Activated naive CD4-positive, alpha-beta T cell treated with anti-CD3 and anti-CD28 coated beads, Interleukin-2, amount 50 U/mL, for 72 hours (primary cell): ENCODE results near the gene FKBP2. TPM values are rescaled to one million over a fixed set of nuclear protein-coding genes. Genes with fewer than 3 reads are reported as not detected.

Experiments
- ATAC-seq, 2 donors: fragments of 150-1000 bp; cut with Tn5 transposase; 2 replicates each; pipeline ENCODE4 v1.10.0; 2021; ENCODE audit warnings: mild to moderate bottlenecking in 2 of 2, moderate library complexity in 2 of 2
- DNase-seq, 2 donors: peaks; one replicate each; pipeline ENCODE4 v3.0.0; 2021 to 2022; ENCODE audit warnings: low spot score in 2 of 2
- H3K27ac Mint-ChIP-seq, 2 donors: one replicate each; pipeline ENCODE4 v1.8.0; 2022; ENCODE audit warnings: mild to moderate bottlenecking in 2 of 2, mixed read lengths in 2 of 2
- H3K36me3 Mint-ChIP-seq, 2 donors: one replicate each; pipeline ENCODE4 v1.8.0; 2022; ENCODE audit warnings: mixed read lengths in 2 of 2
- H3K9me3 Mint-ChIP-seq, 2 donors: one replicate each; pipeline ENCODE4 v1.8.0; 2022; ENCODE audit warnings: mixed read lengths in 2 of 2
- total RNA-seq, 2 donors: library from RNA; stranded (reverse); gene quantifications; one replicate each; pipeline ENCODE4 v1.2.3, GENCODE V29; 2022

FKBP2 gene
- total RNA-seq, 2 donors from 2014 or later: 27.7 to 36.0 TPM

DNA sequence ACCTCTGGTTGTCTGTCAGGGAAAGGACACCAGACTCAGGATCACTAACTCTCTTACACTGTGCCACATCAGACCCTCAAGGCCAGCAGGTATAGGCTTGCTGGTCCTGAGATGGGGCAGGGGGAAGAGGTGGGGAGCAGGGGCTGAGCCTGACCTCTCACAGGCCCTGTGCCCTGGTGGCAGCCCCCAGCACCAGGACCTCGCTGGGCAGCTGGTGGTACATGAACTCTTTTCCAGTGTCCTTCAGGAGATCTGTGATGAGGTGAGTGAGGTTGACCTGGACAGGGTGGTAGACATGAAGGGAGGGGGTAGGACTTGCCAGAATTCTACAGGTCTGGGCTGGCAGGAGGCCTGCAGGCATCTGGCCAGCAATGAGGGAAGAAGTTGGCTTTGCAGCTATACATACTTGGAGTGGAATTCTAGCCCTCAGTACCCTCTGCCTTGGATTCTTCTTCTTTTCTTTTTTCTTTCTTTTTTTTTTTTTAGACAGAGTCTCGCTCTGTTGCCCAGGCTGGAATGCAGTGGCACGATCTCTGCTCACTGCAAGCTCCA is 13.4 kb upstream of the FKBP2 start:
- DNase-seq: no peak
- no peaks in the 10 kb centered on the region for H3K9me3 Mint-ChIP-seq
- H3K27ac Mint-ChIP-seq: peak overlapping the region; percentile 92 to 95
- no peak for ATAC-seq
- H3K36me3 Mint-ChIP-seq: peaks cover 0 to 8% of the 10 kb centered on the region in 2 donors

DNA sequence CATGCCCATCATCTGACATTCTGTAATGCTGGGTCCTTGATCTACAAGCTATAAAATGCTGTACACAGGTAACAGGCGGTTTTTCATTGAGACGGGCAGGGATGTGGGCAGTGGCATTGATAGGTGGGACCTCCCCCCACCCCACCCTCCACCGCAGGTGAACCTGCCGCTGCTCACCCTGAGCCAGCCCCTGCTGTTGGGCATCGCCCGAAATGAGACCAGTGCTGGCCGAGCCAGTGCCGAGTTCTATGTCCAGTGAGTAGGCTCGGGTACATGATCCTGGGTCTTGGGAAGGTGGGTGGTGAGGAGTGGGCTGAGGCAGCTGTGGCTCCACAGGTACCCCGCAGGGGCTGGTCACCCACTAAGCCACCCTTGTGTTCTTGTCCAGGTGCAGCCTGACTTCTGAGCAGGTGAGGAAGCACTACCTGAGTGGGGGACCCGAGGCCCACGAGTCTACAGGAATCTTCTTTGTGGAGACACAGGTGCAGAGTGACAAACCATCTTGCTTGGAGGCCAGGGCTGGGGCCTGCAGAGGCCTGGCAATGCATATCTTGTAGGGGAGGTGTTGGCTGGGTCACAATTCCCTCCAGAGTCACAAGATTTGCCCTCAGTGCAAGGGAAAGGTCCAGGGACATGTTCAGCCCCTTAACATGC is 11.7 kb upstream of the FKBP2 start:
- H3K36me3 Mint-ChIP-seq: peaks cover 0 to 8% of the 10 kb centered on the region in 2 donors
- peak overlapping the region; percentile 81 to 92 for H3K27ac Mint-ChIP-seq
- DNase-seq (no peak), ATAC-seq (no peak)
- no peaks in the 10 kb centered on the region for H3K9me3 Mint-ChIP-seq

DNA sequence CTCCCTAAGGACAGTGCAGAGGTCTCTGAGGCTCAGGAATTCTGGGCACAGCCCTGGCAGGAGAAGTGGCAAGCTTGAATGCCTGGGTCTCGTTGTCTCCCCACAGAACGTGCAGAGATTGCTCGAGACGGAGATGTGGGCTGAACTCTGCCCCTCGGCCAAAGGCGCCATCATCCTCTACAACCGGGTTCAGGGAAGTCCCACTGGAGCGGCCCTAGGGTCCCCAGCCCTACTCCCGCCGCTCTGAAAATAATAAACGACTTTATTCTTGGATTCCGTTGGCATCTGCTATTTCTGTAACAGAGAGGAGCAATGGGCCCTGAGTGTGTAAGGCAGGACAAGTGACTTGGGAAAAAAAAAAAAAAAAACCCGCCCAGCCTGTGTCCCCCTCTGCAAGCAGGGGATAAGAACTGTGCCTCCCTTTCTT is 11.1 kb upstream of the FKBP2 start:
- DNase-seq (no peak), ATAC-seq (no peak)
- Mint-ChIP-seq H3K27ac (peak overlapping the region; percentile 81 to 92), H3K9me3 (no peaks in the 10 kb centered on the region), H3K36me3 (peaks cover 0 to 8% of the 10 kb centered on the region in 2 donors)

DNA sequence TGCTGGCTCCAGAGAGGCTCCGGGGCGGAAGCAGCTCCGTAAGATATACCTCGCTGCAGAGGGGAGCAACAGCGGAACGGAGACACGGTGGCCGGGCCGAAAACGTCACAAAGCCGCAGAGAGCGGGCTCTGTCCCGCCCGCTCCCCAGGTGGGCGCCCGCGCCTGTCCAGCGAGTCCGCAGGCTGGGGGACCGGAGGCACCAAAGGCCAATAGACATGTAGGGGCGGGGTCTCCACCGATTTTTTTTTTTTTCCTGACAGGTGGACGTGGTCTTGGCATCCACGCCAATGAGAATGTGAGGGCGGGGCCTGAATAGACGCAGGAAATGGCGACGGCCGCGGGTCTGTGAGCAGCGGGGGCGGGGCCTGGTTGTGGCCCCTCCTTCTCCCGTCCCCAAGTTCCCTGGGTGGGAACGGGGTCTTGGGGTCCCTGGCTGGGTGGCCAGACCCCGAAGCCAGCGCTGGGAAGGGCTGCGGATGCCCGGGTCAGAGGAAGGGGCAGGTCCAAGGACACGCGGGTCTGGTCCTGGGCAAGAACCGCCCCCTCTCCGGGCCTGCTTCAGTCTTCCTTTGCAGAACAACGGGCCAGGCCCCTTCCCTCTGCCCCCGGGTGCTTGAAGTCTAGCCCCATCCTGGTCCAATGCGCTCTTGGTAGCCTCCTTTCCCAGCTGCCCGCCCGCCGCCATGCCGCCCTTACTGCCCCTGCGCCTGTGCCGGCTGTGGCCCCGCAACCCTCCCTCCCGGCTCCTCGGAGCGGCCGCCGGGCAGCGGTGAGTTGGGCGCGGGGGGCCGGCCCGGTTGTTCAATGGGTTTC is 10.5 kb upstream of the FKBP2 start, which contains the start of gene DNAJC4:
DNAJC4 (plus strand) TSS at position 378 of the 814 bp plus-strand sequence; CDS start at position 685, 307 bp downstream.
- ATAC-seq: peak; percentile 51 to 54
- Mint-ChIP-seq H3K9me3 (no peaks in the 10 kb centered on the region), H3K36me3 (peaks cover 0 to 8% of the 10 kb centered on the region in 2 donors), H3K27ac (peak within 1 kb of the TSS; percentile 89 to 92)
- peak; percentile 90 to 92 for DNase-seq

DNA sequence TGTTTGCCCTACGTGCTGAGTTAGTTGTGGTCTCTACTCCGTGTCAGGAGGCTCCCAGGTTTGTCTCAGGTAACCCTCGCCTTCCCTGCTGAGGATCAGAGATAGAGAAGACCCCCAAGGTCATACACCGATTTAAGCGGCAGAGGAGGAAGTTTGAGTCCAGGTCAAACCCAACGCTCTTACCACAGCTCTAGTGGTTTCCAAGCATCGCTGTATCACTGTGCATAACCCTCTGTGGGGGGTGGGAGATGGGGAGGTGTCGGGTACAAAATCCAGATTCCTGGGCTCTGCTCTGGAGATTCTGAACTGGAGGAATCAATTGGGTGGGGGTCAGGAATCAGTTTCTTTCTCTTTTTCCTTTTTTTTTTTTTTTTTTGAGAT is 9.9 kb upstream of the FKBP2 start:
- H3K27ac Mint-ChIP-seq: peak overlapping the region; percentile 89 to 92
- no peak for DNase-seq
- no peak for ATAC-seq
- H3K9me3 Mint-ChIP-seq: no peaks in the 10 kb centered on the region
- H3K36me3 Mint-ChIP-seq: peaks cover 0 to 8% of the 10 kb centered on the region in 2 donors

DNA sequence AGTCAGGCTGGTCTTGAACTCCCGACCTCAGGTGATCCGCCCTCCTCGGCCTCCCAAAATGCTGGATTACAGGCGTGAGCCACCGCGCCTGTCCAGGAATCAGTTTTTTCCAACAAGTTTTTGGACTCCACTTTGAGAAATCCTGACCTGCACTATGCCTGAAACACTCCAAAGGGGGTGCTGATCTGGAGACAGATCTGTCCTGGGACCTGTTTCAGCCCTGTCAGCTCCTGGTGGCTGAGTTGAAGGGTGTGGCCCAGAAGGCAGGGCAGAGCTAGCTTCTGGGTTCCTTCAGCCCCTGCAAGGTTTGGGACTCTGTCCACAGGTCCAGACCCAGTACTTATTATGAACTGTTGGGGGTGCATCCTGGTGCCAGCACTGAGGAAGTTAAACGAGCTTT is 9.3 kb upstream of the FKBP2 start:
- no peak for ATAC-seq
- Mint-ChIP-seq H3K27ac (no peak overlapping the region), H3K36me3 (peaks cover 0 to 8% of the 10 kb centered on the region in 2 donors), H3K9me3 (no peaks in the 10 kb centered on the region)
- DNase-seq: no peak

DNA sequence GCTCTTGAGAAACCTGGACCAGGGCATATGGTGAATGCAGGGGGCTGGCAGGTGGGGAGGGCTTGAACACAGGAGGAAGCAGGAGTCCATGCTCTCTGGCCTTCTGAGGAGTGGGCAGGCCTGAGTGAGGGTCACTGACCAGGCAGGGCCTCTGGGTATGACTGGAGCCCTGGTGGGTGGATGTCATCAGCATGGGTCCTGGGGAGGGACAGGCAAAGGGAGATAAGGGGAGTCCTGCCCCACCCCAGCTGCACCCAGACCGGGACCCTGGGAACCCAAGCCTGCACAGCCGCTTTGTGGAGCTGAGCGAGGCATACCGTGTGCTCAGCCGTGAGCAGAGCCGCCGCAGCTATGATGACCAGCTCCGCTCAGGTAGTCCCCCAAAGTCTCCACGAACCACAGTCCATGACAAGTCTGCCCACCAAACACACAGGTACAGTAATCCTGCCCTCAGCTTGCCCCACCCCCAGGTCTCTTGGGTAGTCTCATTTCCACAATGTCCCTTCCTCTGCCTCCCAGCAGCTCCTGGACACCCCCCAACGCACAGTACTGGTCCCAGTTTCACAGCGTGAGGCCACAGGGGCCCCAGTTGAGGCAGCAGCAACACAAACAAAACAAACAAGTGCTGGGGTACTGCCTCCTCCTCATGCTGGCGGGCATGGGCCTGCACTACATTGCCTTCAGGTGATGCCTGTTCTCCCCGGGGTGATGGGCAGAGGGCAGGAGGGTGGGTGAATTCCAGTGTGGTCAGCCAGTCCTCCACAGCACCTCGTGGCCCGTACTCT is 8.5 kb upstream of the FKBP2 start:
- no peak for ATAC-seq
- H3K27ac Mint-ChIP-seq: no peak overlapping the region
- no peaks in the 10 kb centered on the region for H3K9me3 Mint-ChIP-seq
- DNase-seq: no peak
- H3K36me3 Mint-ChIP-seq: peaks cover 0 to 2% of the 10 kb centered on the region in 2 donors

DNA sequence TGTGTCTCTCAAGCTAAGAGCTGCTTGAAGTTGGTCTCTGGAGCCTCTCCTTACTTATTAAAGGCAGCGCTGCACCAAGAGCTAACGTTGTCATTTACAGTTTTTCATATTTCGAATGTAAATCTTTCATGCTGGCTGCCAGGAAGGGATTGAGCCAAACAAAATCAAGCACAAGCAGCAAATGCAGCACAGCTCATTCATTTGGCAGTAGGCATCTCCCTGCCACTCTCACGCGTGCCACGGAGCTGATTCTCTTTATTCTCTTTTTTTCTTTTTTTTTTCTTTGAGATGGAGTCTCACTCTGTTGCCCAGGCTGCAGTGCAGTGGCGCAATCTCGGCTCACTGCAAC is 8.0 kb upstream of the FKBP2 start:
- ATAC-seq (no peak), DNase-seq (no peak)
- H3K9me3 Mint-ChIP-seq: no peaks in the 10 kb centered on the region
- H3K36me3 Mint-ChIP-seq: no peaks in the 10 kb centered on the region
- H3K27ac Mint-ChIP-seq: peak overlapping the region in 1 of 2 donors; percentile 27

DNA sequence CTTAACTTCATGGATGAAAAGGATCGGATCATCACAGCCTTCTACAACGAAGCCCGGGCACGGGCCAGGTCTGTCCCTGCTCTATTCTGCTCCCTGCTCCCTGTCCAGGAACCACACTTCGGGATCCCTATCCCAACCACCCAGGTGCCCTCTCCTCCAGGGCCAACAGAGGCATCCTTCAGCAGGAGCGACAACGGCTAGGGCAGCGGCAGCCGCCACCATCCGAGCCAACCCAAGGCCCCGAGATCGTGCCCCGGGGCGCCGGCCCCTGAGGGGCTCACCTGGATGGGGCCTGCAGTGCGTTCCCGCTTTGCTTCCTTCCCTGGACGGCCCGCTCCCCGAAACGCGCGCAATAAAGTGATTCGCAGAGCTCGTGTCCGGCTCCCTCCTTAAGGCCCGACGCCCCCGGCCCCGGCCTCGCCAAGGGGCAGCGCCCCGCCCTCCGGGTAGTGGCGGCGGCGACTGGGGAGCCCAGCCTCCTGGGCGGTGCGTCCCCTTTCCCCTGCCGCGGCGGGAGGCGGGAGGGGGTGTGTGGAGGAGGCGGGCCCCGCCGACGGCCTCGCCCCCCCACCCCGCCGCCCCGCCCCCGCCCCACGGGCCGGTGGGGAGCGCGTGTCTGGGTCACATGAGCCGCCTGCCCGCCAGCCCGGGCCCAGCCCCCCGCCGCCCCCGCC is 6.8 kb upstream of the FKBP2 start, which contains the start of gene VEGFB:
VEGFB (plus strand) TSS at position 672 of the 674 bp plus-strand sequence. CDS start 250 bp downstream, outside the sequence.
- no peaks in the 10 kb centered on the region for H3K9me3 Mint-ChIP-seq
- ATAC-seq: peak; percentile 48 to 75
- peak within 1 kb of the TSS; percentile 59 to 65 for H3K27ac Mint-ChIP-seq
- H3K36me3 Mint-ChIP-seq: no peaks in the 10 kb centered on the region
- peak in 1 of 2 donors; percentile 73 for DNase-seq

DNA sequence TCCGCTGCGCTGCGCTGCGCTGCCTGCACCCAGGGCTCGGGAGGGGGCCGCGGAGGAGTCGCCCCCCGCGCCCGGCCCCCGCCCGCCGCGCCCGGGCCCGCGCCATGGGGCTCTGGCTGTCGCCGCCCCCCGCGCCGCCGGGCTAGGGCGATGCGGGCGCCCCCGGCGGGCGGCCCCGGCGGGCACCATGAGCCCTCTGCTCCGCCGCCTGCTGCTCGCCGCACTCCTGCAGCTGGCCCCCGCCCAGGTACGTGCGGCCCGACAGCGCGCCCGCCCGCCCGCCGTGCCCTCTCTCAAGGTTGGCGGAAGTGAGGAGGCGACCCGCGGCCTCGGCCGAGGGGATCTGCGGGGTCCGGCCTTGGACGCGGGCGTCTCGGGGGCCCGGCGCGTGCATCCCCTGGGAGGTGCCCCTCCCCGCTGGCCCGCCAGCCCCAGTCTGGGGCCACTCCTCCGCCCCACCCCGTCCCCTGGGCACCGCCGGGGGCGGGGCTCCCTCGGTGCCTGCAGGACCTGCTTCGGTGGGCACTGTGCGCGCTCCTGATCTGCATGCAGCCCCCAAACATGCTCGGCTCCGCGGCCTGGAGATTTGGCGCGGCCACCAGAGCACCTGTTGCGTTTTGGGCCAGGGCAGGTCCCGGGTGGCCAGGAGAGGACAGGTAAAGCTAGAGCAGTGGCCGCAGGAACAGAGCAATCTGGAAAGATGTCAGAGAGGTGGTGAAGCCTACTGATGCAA is 6.1 kb upstream of the FKBP2 start:
- DNase-seq: peak in 1 of 2 donors; percentile 63
- Mint-ChIP-seq H3K9me3 (no peaks in the 10 kb centered on the region), H3K36me3 (no peaks in the 10 kb centered on the region), H3K27ac (peak overlapping the region; percentile 59 to 60)
- peak; percentile 41 to 61 for ATAC-seq

DNA sequence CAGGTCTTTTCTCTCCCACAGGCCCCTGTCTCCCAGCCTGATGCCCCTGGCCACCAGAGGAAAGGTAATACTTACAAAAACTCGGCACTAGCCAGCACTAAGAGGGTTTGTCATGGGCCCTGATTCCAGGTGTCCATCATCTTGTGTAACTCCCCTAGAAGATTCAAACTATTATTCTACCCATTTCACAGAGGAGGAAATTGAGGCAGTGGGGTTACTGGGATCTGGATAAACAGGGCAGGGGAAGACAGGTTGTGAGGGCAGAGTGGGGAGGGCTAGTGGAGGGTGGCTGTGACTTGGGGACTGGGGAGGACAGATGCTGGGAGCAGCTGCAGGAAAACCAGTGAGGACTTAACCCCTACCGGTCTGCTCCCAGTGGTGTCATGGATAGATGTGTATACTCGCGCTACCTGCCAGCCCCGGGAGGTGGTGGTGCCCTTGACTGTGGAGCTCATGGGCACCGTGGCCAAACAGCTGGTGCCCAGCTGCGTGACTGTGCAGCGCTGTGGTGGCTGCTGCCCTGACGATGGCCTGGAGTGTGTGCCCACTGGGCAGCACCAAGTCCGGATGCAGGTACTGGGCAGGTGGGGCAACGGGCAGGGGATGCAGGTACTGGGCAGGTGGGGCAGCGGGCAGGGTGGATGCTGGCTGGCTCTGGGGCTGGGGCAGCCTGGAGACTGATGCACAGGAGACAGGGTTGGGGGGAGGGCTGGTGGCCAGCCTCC is 5.3 kb upstream of the FKBP2 start:
- DNase-seq (no peak), ATAC-seq (no peak)
- H3K27ac Mint-ChIP-seq: peak overlapping the region; percentile 59 to 65
- H3K36me3 Mint-ChIP-seq: peaks cover 0 to 5% of the 10 kb centered on the region in 2 donors
- no peaks in the 10 kb centered on the region for H3K9me3 Mint-ChIP-seq

DNA sequence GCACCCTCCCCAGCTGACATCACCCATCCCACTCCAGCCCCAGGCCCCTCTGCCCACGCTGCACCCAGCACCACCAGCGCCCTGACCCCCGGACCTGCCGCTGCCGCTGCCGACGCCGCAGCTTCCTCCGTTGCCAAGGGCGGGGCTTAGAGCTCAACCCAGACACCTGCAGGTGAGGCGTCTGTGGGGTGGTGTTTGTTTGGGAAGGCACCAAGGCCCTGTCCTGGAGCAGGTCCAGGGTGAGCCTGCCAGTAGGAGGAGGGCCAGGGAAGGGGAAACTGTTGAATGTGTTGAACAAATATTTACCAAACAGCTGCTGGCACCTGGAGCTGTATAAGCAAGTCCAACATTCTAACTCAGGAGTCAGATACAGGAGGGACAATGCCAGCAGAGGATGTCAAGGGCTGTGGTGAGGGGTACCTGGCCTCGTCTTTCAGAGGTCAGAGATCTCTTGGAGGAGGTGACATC is 3.4 kb upstream of the FKBP2 start:
- ATAC-seq (no peak), DNase-seq (no peak)
- no peaks in the 10 kb centered on the region for H3K9me3 Mint-ChIP-seq
- H3K27ac Mint-ChIP-seq: peak overlapping the region; percentile 60 to 78
- peaks cover 0 to 5% of the 10 kb centered on the region in 2 donors for H3K36me3 Mint-ChIP-seq

DNA sequence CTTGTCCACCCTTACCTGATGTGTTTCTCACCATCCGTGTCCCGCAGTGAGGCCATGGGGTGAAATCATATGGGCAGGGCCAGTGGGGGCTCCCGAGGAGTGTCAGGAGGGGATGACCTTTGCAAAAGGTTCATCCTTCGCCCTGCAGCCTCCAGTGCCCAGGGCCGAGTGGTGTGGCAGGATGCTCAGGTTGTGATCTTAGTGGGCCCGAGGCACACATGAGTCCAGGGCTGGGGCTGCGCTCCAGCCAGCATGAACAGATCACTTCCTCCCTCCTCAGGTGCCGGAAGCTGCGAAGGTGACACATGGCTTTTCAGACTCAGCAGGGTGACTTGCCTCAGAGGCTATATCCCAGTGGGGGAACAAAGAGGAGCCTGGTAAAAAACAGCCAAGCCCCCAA is 2.8 kb upstream of the FKBP2 start:
- ATAC-seq (no peak), DNase-seq (no peak)
- no peaks in the 10 kb centered on the region for H3K9me3 Mint-ChIP-seq
- peaks cover 2 to 5% of the 10 kb centered on the region in 2 donors for H3K36me3 Mint-ChIP-seq
- H3K27ac Mint-ChIP-seq: peak overlapping the region; percentile 60 to 96

DNA sequence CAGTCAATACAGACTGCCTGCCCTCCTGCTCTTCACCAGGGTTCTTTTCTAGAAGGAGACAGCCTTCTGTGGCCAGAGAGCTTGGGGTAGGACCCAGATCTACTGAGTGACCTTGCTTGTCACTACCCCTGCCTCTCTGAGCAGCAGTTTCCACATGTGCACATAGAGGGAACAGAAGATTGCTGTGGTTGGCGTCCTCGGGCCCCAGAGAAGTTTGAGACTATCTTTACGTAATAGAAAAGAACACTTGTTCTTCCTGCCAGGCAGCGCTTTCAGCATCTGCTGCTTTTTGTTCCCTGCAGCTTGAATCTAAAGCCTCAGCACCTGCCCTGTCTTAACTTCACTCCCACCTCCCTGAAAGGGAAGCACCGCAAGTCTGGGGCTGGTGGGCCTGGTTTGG is 1.9 kb upstream of the FKBP2 start:
- Mint-ChIP-seq H3K9me3 (no peaks in the 10 kb centered on the region), H3K27ac (peak overlapping the region in 1 of 2 donors; percentile 96), H3K36me3 (peaks cover 5 to 10% of the 10 kb centered on the region in 2 donors)
- ATAC-seq (no peak), DNase-seq (no peak)
